Smooth muscle cell (in vitro differentiated cells): ENCODE measurements around the gene MFSD8. TPM values are rescaled to one million over a fixed set of nuclear protein-coding genes. Genes with fewer than 3 reads are reported as not detected.
"Not testable (repeated sequence)": the region's sequence is repeated elsewhere in the genome, so short reads cannot be mapped to it uniquely, and the experiment has no call there.

Experiments used
- DNase-seq: peaks from one replicate; lab custom pipeline; 2025; ENCODE audit not compliant: unreplicated experiment; lab: John Stamatoyannopoulos, UW
- H2AFZ ChIP-seq: fragments of 200-600 bp; sonication (generic); 2 replicates; pipeline ENCODE4 v1.6.0; 2016; ENCODE audit warnings: antibody characterized with exemption, low read depth, mild to moderate bottlenecking
- H3F3A ChIP-seq: fragments of 200-600 bp; sonication (generic); 2 replicates; pipeline ENCODE4 v1.6.0; 2017; ENCODE audit warnings: antibody characterized with exemption, low read depth
- H3K27ac ChIP-seq: fragments of 200-600 bp; sonication (generic); 2 replicates; pipeline ENCODE4 v1.5.1; 2016; ENCODE audit warnings: low read depth, mild to moderate bottlenecking
- H3K27me3 ChIP-seq: fragments of 200-600 bp; sonication (generic); 2 replicates; pipeline ENCODE4 v1.6.1; 2016; ENCODE audit warnings: low read depth, mild to moderate bottlenecking
- H3K36me3 ChIP-seq: fragments of 200-600 bp; sonication (generic); 2 replicates; pipeline ENCODE4 v1.5.1; 2016; ENCODE audit warnings: low read depth
- H3K4me1 ChIP-seq: fragments of 200-600 bp; sonication (generic); 2 replicates; pipeline ENCODE4 v1.5.1; 2016; ENCODE audit warnings: low read depth
- H3K4me2 ChIP-seq: fragments of 200-600 bp; sonication (generic); 2 replicates; pipeline ENCODE4 v1.6.0; 2016; ENCODE audit warnings: mild to moderate bottlenecking
- H3K4me3 ChIP-seq: fragments of 200-600 bp; sonication (generic); 2 replicates; pipeline ENCODE4 v1.5.1; 2016; ENCODE audit warnings: mild to moderate bottlenecking
- H3K79me2 ChIP-seq: fragments of 200-600 bp; sonication (generic); 2 replicates; pipeline ENCODE4 v1.6.0; 2016; ENCODE audit warnings: low read depth, mild to moderate bottlenecking
- H3K9ac ChIP-seq: fragments of 200-600 bp; sonication (generic); 2 replicates; pipeline ENCODE4 v1.6.0; 2016; ENCODE audit warnings: low read depth
- H3K9me3 ChIP-seq: fragments of 200-600 bp; sonication (generic); replicated peaks from 2 replicates; pipeline ENCODE4 v1.5.1; 2016; ENCODE audit warnings: low read depth
- H4K20me1 ChIP-seq: fragments of 200-600 bp; sonication (generic); 2 replicates; pipeline ENCODE4 v1.6.0; 2016; ENCODE audit warnings: low read depth
- WGBS: methylation state at CpG from one replicate; pipeline ENCODE4 v1.1.7; 2016; ENCODE audit warnings: low lambda C conversion rate; 5-methylcytosine and 5-hydroxymethylcytosine counted together
- polyA plus RNA-seq: library from polyadenylated mRNA; unstranded; fragments of >200 nt; fragmentation: Nextera tagmentation; extraction: Ambion mirVana; gene quantifications from 2 replicates; pipeline ENCODE4 v1.2.1, GENCODE V29; 2016
- total RNA-seq: library from RNA; depleted of rRNA; stranded (reverse); fragments of >200 nt; gene quantifications from 2 replicates; pipeline ENCODE4 v1.2.3, GENCODE V29; 2014
- TF ChIP-seq, protein P1 (sequence below): fragments of 200-600 bp; sonication (generic); IDR thresholded peaks from 2 replicates; pipeline ENCODE4 v1.5.1; 2017; ENCODE audit warnings: borderline replicate concordance, mild to moderate bottlenecking, antibody characterized with exemption; ENCODE audit not compliant: insufficient read depth, poor library complexity, severe bottlenecking

MFSD8 gene
- total and polyA plus RNA-seq, 2 experiments from 2014 or later: 8.2 to 21.0 TPM

GRCh38 chr4:127957105-127957504 is 7.9 kb downstream of the MFSD8 start:
- Histone ChIP-seq H3K79me2 (peaks cover 10% of the 10 kb centered on the region), H3K4me3 (no peak overlapping the region), H4K20me1 (peaks cover 2% of the 10 kb centered on the region), H3K36me3 (no peaks in the 10 kb centered on the region), H3K4me1 (no peaks in the 10 kb centered on the region), H3K9ac (no peak overlapping the region), H3F3A (no peaks in the 10 kb centered on the region), H3K4me2 (no peak overlapping the region), H3K27ac (no peak overlapping the region), H2AFZ (no peak overlapping the region), H3K27me3 (no peaks in the 10 kb centered on the region), H3K9me3 (no peaks in the 10 kb centered on the region)
- DNase-seq: no peak
- TF ChIP-seq, protein P1, sequence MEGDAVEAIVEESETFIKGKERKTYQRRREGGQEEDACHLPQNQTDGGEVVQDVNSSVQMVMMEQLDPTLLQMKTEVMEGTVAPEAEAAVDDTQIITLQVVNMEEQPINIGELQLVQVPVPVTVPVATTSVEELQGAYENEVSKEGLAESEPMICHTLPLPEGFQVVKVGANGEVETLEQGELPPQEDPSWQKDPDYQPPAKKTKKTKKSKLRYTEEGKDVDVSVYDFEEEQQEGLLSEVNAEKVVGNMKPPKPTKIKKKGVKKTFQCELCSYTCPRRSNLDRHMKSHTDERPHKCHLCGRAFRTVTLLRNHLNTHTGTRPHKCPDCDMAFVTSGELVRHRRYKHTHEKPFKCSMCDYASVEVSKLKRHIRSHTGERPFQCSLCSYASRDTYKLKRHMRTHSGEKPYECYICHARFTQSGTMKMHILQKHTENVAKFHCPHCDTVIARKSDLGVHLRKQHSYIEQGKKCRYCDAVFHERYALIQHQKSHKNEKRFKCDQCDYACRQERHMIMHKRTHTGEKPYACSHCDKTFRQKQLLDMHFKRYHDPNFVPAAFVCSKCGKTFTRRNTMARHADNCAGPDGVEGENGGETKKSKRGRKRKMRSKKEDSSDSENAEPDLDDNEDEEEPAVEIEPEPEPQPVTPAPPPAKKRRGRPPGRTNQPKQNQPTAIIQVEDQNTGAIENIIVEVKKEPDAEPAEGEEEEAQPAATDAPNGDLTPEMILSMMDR: no peak
- WGBS: 100% methylated on average over 2 of the region's 2 CpGs

GRCh38 chr4:127936974-127937373 is 28.0 kb downstream of the MFSD8 start:
- Histone ChIP-seq H3F3A (no peaks in the 10 kb centered on the region), H2AFZ (no peak overlapping the region), H3K4me2 (no peak overlapping the region), H3K36me3 (no peaks in the 10 kb centered on the region), H3K79me2 (no peaks in the 10 kb centered on the region), H3K9ac (no peak overlapping the region), H3K27me3 (no peaks in the 10 kb centered on the region), H3K27ac (no peak overlapping the region), H3K4me3 (no peak overlapping the region), H3K9me3 (no peaks in the 10 kb centered on the region), H3K4me1 (no peaks in the 10 kb centered on the region), H4K20me1 (no peaks in the 10 kb centered on the region)
- 100% methylated on average over 1 of the region's 1 CpG for WGBS
- no peak for DNase-seq
- TF ChIP-seq, protein P1: no peak

- WGBS: 94% methylated on average over 6 of the region's 6 CpGs
- not testable (repeated sequence) for H3K4me1 ChIP-seq, H3K9me3 ChIP-seq, H3K36me3 ChIP-seq, H3K79me2 ChIP-seq, H3K9ac ChIP-seq, H4K20me1 ChIP-seq, H3K4me2 ChIP-seq, H3K27ac ChIP-seq, DNase-seq, H3K4me3 ChIP-seq, H3K27me3 ChIP-seq, H3F3A ChIP-seq, H2AFZ ChIP-seq
Measured at GRCh38 chr4:127931836-127932235, 33.1 kb downstream of the MFSD8 start.

DNA sequence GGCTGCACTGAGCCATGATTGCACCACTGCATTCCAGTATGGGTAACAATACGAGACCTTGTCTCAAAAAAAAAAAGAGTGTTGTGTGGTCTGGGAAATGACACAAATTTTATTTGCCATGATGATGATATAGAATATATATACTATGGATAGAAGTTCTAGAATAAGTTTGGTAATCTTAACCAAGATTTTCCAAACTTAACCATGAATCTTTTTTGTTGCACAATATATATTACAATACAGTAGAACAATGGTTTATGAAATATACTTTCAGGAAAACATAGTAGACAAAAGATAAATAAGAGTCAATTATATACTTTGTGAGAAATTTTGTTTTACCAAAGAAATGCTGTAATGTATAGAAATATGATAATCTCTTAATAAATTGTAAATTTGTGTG is 34.8 kb downstream of the MFSD8 start:
- no peaks in the 10 kb centered on the region for H3K9me3 ChIP-seq
- no peak overlapping the region for H2AFZ ChIP-seq
- no peak for DNase-seq
- no peaks in the 10 kb centered on the region for H3K36me3 ChIP-seq
- no peak overlapping the region for H3K27ac ChIP-seq
- no peak overlapping the region for H3K9ac ChIP-seq
- H3K4me1 ChIP-seq: no peaks in the 10 kb centered on the region
- 96% methylated on average over 1 of the region's 1 CpG for WGBS
- H3K4me2 ChIP-seq: no peak overlapping the region
- TF ChIP-seq, protein P1: no peak
- H3F3A ChIP-seq: no peaks in the 10 kb centered on the region
- H4K20me1 ChIP-seq: no peaks in the 10 kb centered on the region
- no peaks in the 10 kb centered on the region for H3K27me3 ChIP-seq
- H3K79me2 ChIP-seq: no peaks in the 10 kb centered on the region
- no peak overlapping the region for H3K4me3 ChIP-seq

DNA sequence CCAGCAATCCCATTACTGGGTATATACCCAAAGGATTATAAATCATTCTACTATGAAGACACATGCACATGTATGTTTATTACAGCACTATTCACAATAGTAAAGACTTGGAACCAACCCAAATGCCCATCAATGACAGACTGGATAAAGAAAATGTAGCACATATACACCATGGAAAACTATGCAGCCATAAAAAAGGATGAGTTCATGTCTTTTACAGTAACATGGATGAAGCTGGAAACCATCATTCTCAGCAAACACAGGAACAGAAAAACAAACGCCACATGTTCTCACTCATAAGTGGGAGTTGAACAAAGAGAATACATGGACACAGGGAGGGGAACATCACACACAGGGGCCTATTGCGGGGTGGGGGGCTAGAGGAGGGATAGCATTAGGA is 39.3 kb downstream of the MFSD8 start:
- not testable (repeated sequence) for H3K9me3 ChIP-seq, DNase-seq, H3K36me3 ChIP-seq, H3F3A ChIP-seq, H3K4me3 ChIP-seq, H3K9ac ChIP-seq, H2AFZ ChIP-seq, H3K27ac ChIP-seq, H3K4me1 ChIP-seq, H3K79me2 ChIP-seq, H3K4me2 ChIP-seq, H3K27me3 ChIP-seq, H4K20me1 ChIP-seq
- 98% methylated on average over 2 of the region's 2 CpGs for WGBS
